HG02973 (cell line): ENCODE results near the gene GUCY1B1.

Source experiments
- ATAC-seq: cut with Tn5 transposase; IDR thresholded peaks from one replicate; pipeline ENCODE4 v1.9.1; 2021; ENCODE audit warnings: moderate library complexity; ENCODE audit not compliant: unreplicated experiment

The GUCY1B1 gene

DNA sequence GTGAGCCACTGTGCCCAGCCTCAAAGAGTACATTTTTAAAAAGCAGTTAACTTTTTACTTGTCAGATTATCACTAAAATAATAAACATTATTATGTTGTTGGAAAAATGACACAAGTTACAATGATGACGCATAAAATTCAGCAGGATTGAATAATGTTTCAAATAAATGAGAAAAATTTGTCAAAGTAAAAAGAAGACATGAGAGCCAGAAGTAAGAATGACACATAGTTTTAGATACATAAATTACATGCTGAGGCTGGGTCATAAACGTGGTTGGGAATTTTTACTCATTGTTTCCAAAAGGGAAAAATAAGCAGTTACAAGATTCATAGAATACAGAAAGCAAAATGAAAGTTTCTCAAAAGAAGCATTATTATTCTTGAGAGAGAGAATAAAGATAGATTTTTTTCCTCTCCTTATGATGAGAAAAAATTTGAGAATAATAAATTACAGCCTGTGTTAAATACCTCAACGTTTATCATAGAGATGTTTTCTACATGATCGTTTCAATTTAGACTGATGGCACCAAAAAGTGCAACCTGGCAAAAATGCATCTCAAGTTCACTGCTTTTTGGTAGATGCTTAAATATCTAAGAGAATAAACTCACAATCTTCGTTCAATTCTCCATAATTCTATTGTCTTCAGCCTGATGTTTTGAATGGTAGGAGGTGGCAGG lies 40.4 kb downstream of the GUCY1B1 start:
- ATAC-seq = no peak

DNA sequence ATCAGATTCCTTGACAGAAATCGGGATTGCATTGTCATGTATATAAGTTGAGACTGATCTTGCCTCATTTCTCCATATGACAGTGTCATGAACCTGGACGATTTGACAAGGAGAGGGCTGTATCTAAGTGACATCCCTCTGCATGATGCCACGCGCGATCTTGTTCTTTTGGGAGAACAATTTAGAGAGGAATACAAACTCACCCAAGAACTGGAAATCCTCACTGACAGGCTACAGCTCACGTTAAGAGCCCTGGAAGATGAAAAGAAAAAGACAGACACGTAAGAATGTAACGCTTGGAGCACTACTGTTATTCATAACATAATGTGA lies 40.9 kb downstream of the GUCY1B1 start:
- ATAC-seq = no peak

DNA sequence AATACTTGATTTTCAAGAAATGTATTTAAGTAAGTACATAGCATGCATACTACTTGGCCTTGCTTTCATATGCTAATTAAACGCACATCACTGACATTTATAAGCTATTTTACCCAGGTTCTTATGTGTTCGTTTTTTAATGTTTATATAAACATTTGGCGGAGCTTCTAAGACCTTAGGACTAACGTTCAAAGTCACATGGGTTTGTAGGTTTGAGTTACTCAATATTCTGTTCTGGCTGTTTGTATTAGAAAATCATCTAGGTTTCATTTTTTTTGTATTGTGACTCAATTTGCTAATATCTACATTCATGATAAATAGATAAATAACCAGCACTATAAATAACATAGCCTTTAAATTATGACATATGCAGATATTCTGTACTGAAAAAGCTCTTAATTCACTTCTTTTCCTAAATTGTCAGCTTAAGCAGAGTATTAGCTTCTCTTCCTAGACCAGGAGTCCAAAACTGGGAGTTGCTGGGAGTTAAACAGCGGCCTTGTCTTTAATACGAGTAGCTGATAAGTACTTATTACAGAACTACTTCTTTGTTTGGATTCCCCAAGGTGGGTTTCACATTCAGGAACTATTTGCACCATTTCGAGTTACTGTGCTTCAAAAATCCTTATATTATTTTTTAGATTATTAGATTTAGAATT lies 42.0 kb downstream of the GUCY1B1 start:
- ATAC-seq = no peak

- no peak for ATAC-seq
These were observed 43.6 kb downstream of the GUCY1B1 start for GRCh38 chr4:155802190-155802959.

DNA sequence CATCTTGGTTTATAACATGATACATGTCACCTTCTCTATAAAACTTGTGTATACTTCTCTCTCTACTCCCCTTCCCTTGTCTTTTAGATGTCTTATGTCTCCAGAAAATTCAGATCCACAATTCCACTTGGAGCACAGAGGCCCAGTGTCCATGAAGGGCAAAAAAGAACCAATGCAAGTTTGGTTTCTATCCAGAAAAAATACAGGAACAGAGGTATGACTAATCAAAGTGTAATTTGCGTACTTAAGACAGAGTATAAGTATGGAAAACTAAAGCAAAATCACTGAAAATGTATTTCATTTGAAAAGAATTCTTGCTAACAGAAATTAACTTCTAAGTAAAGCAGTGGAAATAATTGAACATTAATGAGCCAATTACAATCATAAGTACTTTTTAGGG lies 46.2 kb downstream of the GUCY1B1 start:
- no peak for ATAC-seq

GRCh38 chr4:155807021-155807420 lies 48.2 kb downstream of the GUCY1B1 start:
- no peak for ATAC-seq

GRCh38 chr4:155809835-155810234 lies 51.0 kb downstream of the GUCY1B1 start:
- peak; percentile 99 for ATAC-seq

GRCh38 chr4:155811083-155811482 lies 52.3 kb downstream of the GUCY1B1 start:
- no peak for ATAC-seq

- no peak for ATAC-seq
These were observed 59.8 kb downstream of the GUCY1B1 start for GRCh38 chr4:155818639-155819038.

GRCh38 chr4:155819066-155819465 lies 60.2 kb downstream of the GUCY1B1 start:
- ATAC-seq = no peak

DNA sequence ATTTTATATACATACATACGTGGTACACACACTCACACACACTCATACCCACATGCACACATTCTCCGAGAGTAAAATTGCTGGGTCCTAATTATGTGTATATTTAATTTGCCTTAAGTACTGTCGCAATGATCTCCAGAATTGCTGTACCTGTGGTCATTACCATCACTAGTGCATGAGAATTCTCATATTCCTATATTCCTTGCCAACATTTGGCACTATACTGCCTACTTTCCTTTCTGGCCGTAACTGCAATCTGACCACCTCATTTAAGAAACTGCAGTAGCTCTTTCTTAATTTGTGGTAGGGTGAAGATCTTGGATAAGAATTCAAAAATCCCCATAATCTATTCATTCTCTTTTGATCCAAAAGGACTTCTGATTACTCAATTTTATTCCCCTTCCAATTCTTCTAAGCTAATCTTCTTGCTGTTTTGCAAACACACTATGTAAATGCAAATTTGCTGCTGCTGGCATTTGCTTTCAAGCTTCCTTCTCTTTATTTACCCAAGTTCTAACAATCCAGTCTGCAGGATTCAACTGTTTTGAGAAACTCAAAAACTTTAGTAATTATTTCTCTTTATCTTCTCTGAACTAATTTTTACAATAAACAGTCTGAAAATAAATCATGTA lies 62.2 kb downstream of the GUCY1B1 start:
- no peak for ATAC-seq

DNA sequence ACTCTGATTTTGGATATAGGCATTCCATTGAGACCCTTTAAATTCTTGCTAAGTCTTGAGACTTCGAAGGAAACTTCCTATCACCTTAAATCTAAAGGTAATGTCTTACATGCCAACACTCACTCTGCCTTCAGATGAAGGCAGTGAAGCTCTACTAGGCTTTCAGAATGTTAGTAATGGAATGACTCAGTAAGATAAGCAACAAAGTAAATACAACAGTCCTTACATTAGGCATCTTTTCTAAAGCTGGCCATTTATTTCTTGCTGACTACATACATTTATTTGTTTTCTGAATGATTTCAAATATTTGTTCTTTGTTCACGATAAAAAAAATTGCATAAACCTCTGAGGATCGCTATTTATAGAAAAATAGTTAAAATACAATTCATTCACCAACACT lies 63.8 kb downstream of the GUCY1B1 start:
- no peak for ATAC-seq

DNA sequence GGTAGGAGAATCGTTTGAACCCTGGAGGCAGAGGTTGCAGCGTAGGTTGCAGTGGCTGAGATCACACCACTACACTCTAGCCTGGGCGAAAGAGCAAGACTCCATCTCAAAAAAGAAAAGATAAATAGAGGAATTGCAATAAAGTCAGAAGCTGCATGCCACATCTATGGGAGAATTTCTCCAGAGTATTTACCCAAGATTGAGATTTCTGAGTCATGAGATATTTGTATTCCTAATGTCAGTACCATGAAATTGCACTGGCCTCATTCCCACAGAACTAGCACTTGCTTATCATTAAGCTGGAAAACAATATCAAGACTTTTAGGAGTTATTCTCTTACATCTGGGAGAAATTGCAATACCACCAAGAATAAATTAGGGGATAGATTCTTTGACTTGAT lies 69.8 kb downstream of the GUCY1B1 start:
- ATAC-seq = no peak

GRCh38 chr4:155832664-155833063 lies 73.8 kb downstream of the GUCY1B1 start:
- ATAC-seq = no peak

GRCh38 chr4:155837203-155837796 lies 78.5 kb downstream of the GUCY1B1 start:
- ATAC-seq = no peak

GRCh38 chr4:155842080-155842479 lies 83.3 kb downstream of the GUCY1B1 start:
- no peak for ATAC-seq

DNA sequence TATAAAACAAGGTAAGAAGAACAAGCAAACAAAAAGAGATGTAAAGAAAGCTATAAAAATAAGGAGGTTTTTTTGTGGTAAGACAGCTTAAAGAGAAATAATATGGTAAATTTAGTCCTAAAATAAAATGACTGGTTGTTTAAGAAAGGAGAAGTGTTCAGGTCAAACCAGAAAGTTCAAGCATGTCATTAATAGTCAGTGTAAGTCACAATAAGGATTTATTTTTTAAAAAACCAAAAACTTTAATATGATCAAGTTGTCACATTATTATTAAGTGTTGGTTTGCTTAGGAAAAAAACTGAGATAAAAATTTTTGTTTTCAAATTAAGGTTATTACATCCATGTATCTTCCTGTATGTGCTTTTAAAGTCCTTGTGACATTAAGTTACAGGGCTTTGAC lies 88.1 kb downstream of the GUCY1B1 start:
- no peak for ATAC-seq

GRCh38 chr4:155849042-155849441 lies 90.2 kb downstream of the GUCY1B1 start:
- no peak for ATAC-seq

- ATAC-seq = no peak
These were observed 94.4 kb downstream of the GUCY1B1 start for GRCh38 chr4:155853189-155853588.

- no peak for ATAC-seq
These were observed 95.9 kb downstream of the GUCY1B1 start for GRCh38 chr4:155854582-155855226.

DNA sequence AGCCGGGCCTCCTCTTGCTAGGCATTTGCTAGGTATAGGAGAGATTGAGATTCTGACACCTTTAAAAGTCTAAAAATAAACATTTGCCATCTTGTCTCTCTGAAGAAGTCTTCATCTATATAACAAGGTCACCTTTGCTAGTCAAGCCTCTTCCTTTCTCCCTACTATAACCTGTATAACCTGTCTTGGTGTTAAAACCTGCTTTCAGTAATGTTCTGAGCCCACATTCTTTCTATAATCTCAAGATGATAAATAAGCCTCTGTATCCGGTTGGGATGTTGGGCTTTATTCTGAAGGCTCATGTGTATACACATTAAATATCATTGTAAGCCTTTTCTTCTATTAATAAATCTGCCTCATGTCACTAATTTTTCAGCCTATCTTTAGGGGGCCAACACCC lies 97.1 kb downstream of the GUCY1B1 start:
- ATAC-seq = no peak
